C4-2B (cell line): ENCODE results near the gene HOMEZ.
"Not testable (repeated sequence)": the region's sequence is repeated elsewhere in the genome, so short reads cannot be mapped to it uniquely, and the experiment has no call there.

Experiments
- H3K27ac ChIP-seq: fragments of 450-650 bp; 2 replicates; pipeline ENCODE4 v1.5.1; 2017
- CTCF ChIP-seq: fragments of 450-650 bp; conservative IDR thresholded peaks from 2 replicates; pipeline ENCODE4 v1.5.1; 2017; ENCODE audit warnings: mild to moderate bottlenecking
- ZFX ChIP-seq: fragments of 450-650 bp; IDR thresholded peaks from 2 replicates; pipeline ENCODE4 v1.6.1; 2017

The HOMEZ gene

GRCh38 chr14:23286020-23286901, at the start of gene HOMEZ:
Gene HOMEZ (minus strand): TSS chr14:23286132. CDS start chr14:23285952, 180 bp downstream.
- peak within 1 kb of the TSS; percentile 90 for H3K27ac ChIP-seq
- TF ChIP-seq ZFX (no peak), CTCF (no peak)

GRCh38 chr14:23335623-23336022, 49.7 kb upstream of the HOMEZ start:
- H3K27ac ChIP-seq: no peak overlapping the region
- no peak for TF ChIP-seq CTCF
- no peak for TF ChIP-seq ZFX

- H3K27ac ChIP-seq: no peak overlapping the region
- TF ChIP-seq CTCF: peak; percentile 87
- TF ChIP-seq ZFX: no peak
Observed at GRCh38 chr14:23327947-23328744, 42.2 kb upstream of the HOMEZ start.

- no peak overlapping the region for H3K27ac ChIP-seq
- TF ChIP-seq CTCF (no peak), ZFX (no peak)
Observed at GRCh38 chr14:23326491-23327332, 40.8 kb upstream of the HOMEZ start.

GRCh38 chr14:23325746-23326145, 39.8 kb upstream of the HOMEZ start:
- not testable (repeated sequence) for H3K27ac ChIP-seq

GRCh38 chr14:23324993-23325392, 39.1 kb upstream of the HOMEZ start:
- H3K27ac ChIP-seq: no peak overlapping the region
- TF ChIP-seq ZFX (no peak), CTCF (no peak)

- no peak for TF ChIP-seq CTCF
- TF ChIP-seq ZFX: no peak
- no peak overlapping the region for H3K27ac ChIP-seq
Observed at GRCh38 chr14:23324455-23324846, 38.5 kb upstream of the HOMEZ start.
